Activated CD8-positive, alpha-beta T cell treated with anti-CD3 and anti-CD28 coated beads for 36 hours (primary cell): ENCODE measurements around the gene ARSB. TPM values are rescaled to one million over a fixed set of nuclear protein-coding genes. Genes with fewer than 3 reads are reported as not detected.

ENCODE experiments used
- ATAC-seq: fragments of 200-7000 bp; cut with Tn5 transposase; one replicate; pipeline ENCODE4 v1.10.0; 2021; ENCODE audit warnings: mild to moderate bottlenecking, moderate library complexity
- CTCF ChIA-PET: fragments of 350-600 bp; sonication (Branson Sonifier 250); formaldehyde crosslinking; loops from one replicate; lab custom pipeline; 2021; ENCODE audit warnings: antibody characterized with exemption; lab: Charles Lee
- POLR2A ChIA-PET: fragments of 350-600 bp; sonication (Branson Sonifier 250); formaldehyde crosslinking; loops from one replicate; lab custom pipeline; 2021; ENCODE audit warnings: antibody characterized with exemption; lab: Charles Lee
- DNase-seq: peaks from one replicate; pipeline ENCODE4 v3.0.0-alpha.2; 2020
- H3K27ac Mint-ChIP-seq: one replicate; pipeline ENCODE4 v1.8.0; 2021; ENCODE audit warnings: mild to moderate bottlenecking, mixed read lengths
- H3K27me3 Mint-ChIP-seq: one replicate; pipeline ENCODE4 v1.8.0; 2021; ENCODE audit warnings: mixed read lengths
- H3K36me3 Mint-ChIP-seq: one replicate; pipeline ENCODE4 v1.8.0; 2021; ENCODE audit warnings: low read depth, mixed read lengths
- H3K4me1 Mint-ChIP-seq: one replicate; pipeline ENCODE4 v1.8.0; 2021; ENCODE audit warnings: low read depth, mixed read lengths
- H3K4me3 Mint-ChIP-seq: one replicate; pipeline ENCODE4 v1.8.0; 2021; ENCODE audit warnings: mild to moderate bottlenecking, moderate library complexity, mixed read lengths
- H3K9me3 Mint-ChIP-seq: one replicate; pipeline ENCODE4 v1.8.0; 2021; ENCODE audit warnings: mixed read lengths
- CTCF ChIP-seq: fragments of 200-600 bp; IDR thresholded peaks from one replicate; pipeline ENCODE4 v1.8.0; 2022; ENCODE audit warnings: antibody characterized with exemption, mild to moderate bottlenecking
- intact Hi-C: fragments of 100-400 bp; cut with micrococcal nuclease; formaldehyde crosslinking; loops from one replicate; pipeline ENCODE4 v1.10.0; 2022
- total RNA-seq, 2 experiments: library from RNA; stranded (reverse); gene quantifications; one replicate each; pipeline ENCODE4 v1.2.3, GENCODE V29; 2021

ARSB gene
- total RNA-seq, 2 experiments from 2014 or later = 8.8 to 9.1 TPM

DNA sequence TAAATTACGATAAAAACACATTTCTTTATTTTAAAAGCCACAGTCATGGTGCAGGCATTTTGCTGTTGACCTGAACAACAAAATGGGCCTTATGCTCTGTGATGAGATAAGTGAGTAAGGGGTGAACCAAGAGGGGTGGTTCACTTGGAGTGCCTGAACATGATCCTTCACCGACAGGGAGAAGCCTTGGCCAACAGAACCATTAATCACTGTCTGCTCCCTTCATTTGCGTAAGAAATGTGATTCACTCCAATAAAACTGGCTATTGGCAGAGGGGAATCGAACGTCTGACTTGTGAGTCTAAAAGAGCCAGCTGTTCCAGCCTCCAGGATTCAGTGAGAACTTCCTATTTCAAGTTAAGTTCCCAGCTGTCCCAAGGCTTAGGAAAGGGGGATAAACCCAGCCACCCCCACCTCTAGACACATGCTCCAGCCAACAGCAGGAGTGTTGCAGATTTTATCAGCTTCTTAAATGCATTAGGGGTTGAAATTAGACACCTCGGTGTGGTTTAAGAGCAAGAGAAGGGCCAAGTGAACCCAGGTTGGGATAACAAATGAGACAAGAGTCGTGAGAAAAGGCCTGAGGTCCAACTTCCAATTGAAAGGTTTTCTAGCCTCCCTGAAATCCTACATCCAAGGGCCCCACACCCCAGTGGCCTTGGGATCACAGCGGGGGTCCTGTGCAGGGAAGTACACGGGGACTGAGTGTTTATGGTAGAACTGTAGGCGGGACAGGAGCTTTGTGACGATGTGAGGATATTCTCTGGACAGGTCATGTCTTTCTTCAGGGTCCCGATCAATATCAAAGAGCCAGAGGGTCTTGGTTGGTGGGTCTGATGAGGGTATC is 205.1 kb downstream of the ARSB start:
- peaks cover 2% of the 10 kb centered on the region for H3K4me1 Mint-ChIP-seq
- CTCF ChIA-PET = no interaction called here
- peaks cover 20% of the 10 kb centered on the region for H3K36me3 Mint-ChIP-seq
- intact Hi-C loops = no loop called here
- H3K27ac Mint-ChIP-seq = no peak overlapping the region
- no peaks in the 10 kb centered on the region for H3K27me3 Mint-ChIP-seq
- no peak for TF ChIP-seq CTCF
- DNase-seq = no peak
- no peak overlapping the region for H3K4me3 Mint-ChIP-seq
- POLR2A ChIA-PET = no interaction called here
- ATAC-seq = no peak
- no peaks in the 10 kb centered on the region for H3K9me3 Mint-ChIP-seq

DNA sequence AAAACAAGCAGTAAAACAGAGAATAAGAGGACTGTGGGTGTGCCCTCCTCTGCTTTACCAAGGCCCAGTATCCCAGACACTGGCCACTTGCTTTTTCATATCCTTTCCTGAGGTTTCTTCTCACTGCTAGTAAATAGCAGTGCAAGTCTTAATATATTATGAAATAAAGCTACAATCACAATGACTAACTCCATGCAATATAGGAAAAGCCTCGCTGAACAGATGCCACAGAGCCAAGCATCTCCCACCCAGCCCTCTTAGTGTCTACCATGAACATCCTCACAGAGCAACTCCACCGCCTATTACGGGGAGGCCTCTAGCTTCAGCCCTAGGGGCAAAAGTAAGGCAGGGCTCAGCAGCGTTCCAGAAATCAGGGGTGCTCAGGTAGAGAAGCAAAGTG is 205.8 kb downstream of the ARSB start:
- Mint-ChIP-seq H3K4me1 (peaks cover 2% of the 10 kb centered on the region), H3K27ac (no peak overlapping the region), H3K27me3 (no peaks in the 10 kb centered on the region), H3K9me3 (no peaks in the 10 kb centered on the region), H3K4me3 (no peak overlapping the region), H3K36me3 (peaks cover 19% of the 10 kb centered on the region)
- ChIA-PET CTCF (no interaction called here), POLR2A (no interaction called here)
- TF ChIP-seq CTCF = no peak
- ATAC-seq (no peak), DNase-seq (no peak)
- intact Hi-C loops = no loop called here

GRCh38 chr5:78778538-78778937 is 206.6 kb downstream of the ARSB start:
- Mint-ChIP-seq H3K27ac (no peak overlapping the region), H3K4me1 (no peaks in the 10 kb centered on the region), H3K36me3 (peaks cover 19% of the 10 kb centered on the region), H3K9me3 (no peaks in the 10 kb centered on the region), H3K27me3 (no peaks in the 10 kb centered on the region), H3K4me3 (no peak overlapping the region)
- ATAC-seq = no peak
- POLR2A ChIA-PET = no interaction called here
- CTCF ChIA-PET = no interaction called here
- no peak for TF ChIP-seq CTCF
- intact Hi-C loops = no loop called here
- no peak for DNase-seq

GRCh38 chr5:78777901-78778300 is 207.2 kb downstream of the ARSB start:
- no peaks in the 10 kb centered on the region for H3K4me1 Mint-ChIP-seq
- intact Hi-C loops = no loop called here
- POLR2A ChIA-PET = no interaction called here
- no peak for TF ChIP-seq CTCF
- CTCF ChIA-PET = no interaction called here
- no peak overlapping the region for H3K4me3 Mint-ChIP-seq
- H3K9me3 Mint-ChIP-seq = no peaks in the 10 kb centered on the region
- ATAC-seq (no peak), DNase-seq (no peak)
- H3K27me3 Mint-ChIP-seq = no peaks in the 10 kb centered on the region
- no peak overlapping the region for H3K27ac Mint-ChIP-seq
- H3K36me3 Mint-ChIP-seq = peaks cover 19% of the 10 kb centered on the region

- ATAC-seq (peak; percentile 64), DNase-seq (no peak)
- no peak overlapping the region for H3K27ac Mint-ChIP-seq
- POLR2A ChIA-PET = interaction anchor here (0.6 kb wide), 1 partner anchor 1472 kb away, joined by 3 read pairs; no protein-coding TSS in a partner anchor
- H3K27me3 Mint-ChIP-seq = no peaks in the 10 kb centered on the region
- intact Hi-C loops = no loop called here
- H3K4me1 Mint-ChIP-seq = peaks cover 3% of the 10 kb centered on the region
- H3K9me3 Mint-ChIP-seq = no peaks in the 10 kb centered on the region
- no peak overlapping the region for H3K4me3 Mint-ChIP-seq
- H3K36me3 Mint-ChIP-seq = peaks cover 19% of the 10 kb centered on the region
- no peak for TF ChIP-seq CTCF
- CTCF ChIA-PET = no interaction called here
Measured at GRCh38 chr5:78776637-78777036, 208.5 kb downstream of the ARSB start.
